Mesenteric fat pad (tissue), 1 donor: ENCODE data around the gene PHF1. TPM values are rescaled to one million over a fixed set of nuclear protein-coding genes. Genes with fewer than 3 reads are reported as not detected.

Experiments used
- DNase-seq: peaks from one replicate; pipeline ENCODE4 v3.0.0-alpha.2; 2020; ENCODE audit warnings: low spot score
- microRNA-seq: library from miRNA; unstranded; fragments of <30 nt; microRNA quantifications from one replicate; pipeline ENCODE4 v1.2.0, GENCODE V29; 2020; ENCODE audit warnings: borderline number of aligned reads
- total RNA-seq: library from RNA; stranded (reverse); fragmentation: NEBNext Ultra II Directional; extraction: Animal tissue kit (Norgen Biotek cat#: 25700); gene quantifications from one replicate; pipeline ENCODE4 v1.2.1, GENCODE V29; 2021
- donor health status: DM: yes; HTN: yes; CAD: no.

The PHF1 gene
- total RNA-seq, 1 donor from 2014 or later: 42.5 TPM

- no peak for DNase-seq
Observed at GRCh38 chr6:33453393-33454008, 42.7 kb downstream of the PHF1 start.

- peak; percentile 99 for DNase-seq
Observed at GRCh38 chr6:33454009-33454946, 43.5 kb downstream of the PHF1 start, which contains the start of gene ZBTB9. Gene ZBTB9 (plus strand): TSS chr6:33454576. CDS start chr6:33455101, 525 bp downstream.

GRCh38 chr6:33455051-33455450 is 44.2 kb downstream of the PHF1 start:
- peak; percentile 79 for DNase-seq

- DNase-seq: peak; percentile 85
Observed at GRCh38 chr6:33456156-33456555, 45.3 kb downstream of the PHF1 start.

- peak; percentile 3 for DNase-seq
Observed at GRCh38 chr6:33458676-33459075, 47.9 kb downstream of the PHF1 start.

- no peak for DNase-seq
Observed at GRCh38 chr6:33459226-33459625, 48.4 kb downstream of the PHF1 start.

Small RNAs within 50 kb of the gene (microRNA-seq; reads per million reads assigned to microRNA genes)
- not detected for gene MIR5004

Other genes starting within 250 kb of the PHF1 start
- gene COL11A2, start 218.5 kb upstream of the PHF1 start, total RNA-seq: 0.67 TPM
- 35.8 TPM for gene RXRB, start 210.3 kb upstream of the PHF1 start, total RNA-seq
- 109 TPM for gene SLC39A7, start 210.1 kb upstream of the PHF1 start, total RNA-seq
- 5.3 TPM for gene HSD17B8, start 206.4 kb upstream of the PHF1 start, total RNA-seq
- gene RING1, start 202.5 kb upstream of the PHF1 start, total RNA-seq: 32.6 TPM
- gene VPS52, start 139.1 kb upstream of the PHF1 start, total RNA-seq: 39.8 TPM
- gene RPS18, start 138.9 kb upstream of the PHF1 start, total RNA-seq: 1,776 TPM
- 10.7 TPM for gene B3GALT4, start 133.9 kb upstream of the PHF1 start, total RNA-seq
- gene WDR46, start 121.8 kb upstream of the PHF1 start, total RNA-seq: 48.9 TPM
- 34.8 TPM for gene PFDN6, start 121.4 kb upstream of the PHF1 start, total RNA-seq
- 56.2 TPM for gene RGL2, start 112.1 kb upstream of the PHF1 start, total RNA-seq
- 77.9 TPM for gene TAPBP, start 96.9 kb upstream of the PHF1 start, total RNA-seq
- 12.1 TPM for gene ZBTB22, start 93.3 kb upstream of the PHF1 start, total RNA-seq
- 41.7 TPM for gene DAXX, start 88.1 kb upstream of the PHF1 start, total RNA-seq
- 0.19 TPM for gene KIFC1, start 19.2 kb upstream of the PHF1 start, total RNA-seq
- gene CUTA, start 7.1 kb downstream of the PHF1 start, total RNA-seq: 103 TPM
- 14.1 TPM for gene SYNGAP1, start 9.1 kb downstream of the PHF1 start, total RNA-seq
- gene ZBTB9, start 43.6 kb downstream of the PHF1 start, total RNA-seq: 4.6 TPM
- 15.2 TPM for gene BAK1, start 169.3 kb downstream of the PHF1 start, total RNA-seq
- gene ITPR3, start 210.3 kb downstream of the PHF1 start, total RNA-seq: 18.5 TPM